RKO (cell line): ENCODE data around the gene STX2.
"Not testable (repeated sequence)": the region's sequence is repeated elsewhere in the genome, so short reads cannot be mapped to it uniquely, and the experiment has no call there.

ENCODE experiments used
- DNase-seq: peaks from one replicate; pipeline ENCODE4 v3.0.0-alpha.2; 2016; ENCODE audit warnings: low spot score

STX2 gene

DNA sequence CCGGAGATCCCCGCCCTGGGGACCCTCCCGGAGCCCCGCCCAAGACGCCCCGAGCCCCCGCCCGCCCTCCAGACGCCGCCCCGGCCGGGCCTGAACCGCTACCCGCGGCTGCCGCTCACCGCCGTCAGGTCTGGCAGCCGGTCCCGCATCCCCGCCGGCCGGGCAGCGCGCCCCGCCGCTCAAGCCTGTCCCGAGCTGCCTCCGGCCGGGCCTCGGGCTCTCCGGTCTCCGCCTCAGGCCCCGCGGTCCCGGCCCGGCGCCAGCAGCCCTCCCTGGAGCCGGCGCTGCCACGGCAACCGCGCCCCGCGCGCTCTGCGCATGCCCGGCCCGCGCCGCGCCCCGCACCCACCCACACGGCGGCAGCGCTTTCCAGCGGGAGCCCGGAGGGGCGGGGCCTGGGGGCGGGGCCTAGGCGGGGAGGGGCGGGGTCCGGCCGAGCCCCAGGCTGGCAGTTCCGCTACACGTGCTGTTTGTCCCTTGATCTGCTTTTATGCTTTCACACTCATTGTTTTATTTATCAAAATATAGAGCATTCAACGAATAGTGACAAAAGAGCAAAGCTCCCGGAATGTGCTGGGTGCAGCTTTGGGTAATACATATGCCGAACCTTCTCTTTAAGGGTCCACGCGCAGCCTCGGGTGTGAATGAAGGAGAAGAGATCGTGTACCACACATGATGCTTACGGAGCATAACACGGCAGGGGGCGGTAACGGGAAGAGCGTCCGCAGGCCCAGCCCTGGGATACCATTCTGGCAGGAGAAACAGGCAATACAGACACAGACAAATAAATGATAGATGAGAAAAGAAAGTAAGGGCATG is at the start of gene STX2:
Gene STX2 (minus strand): TSS at position 300 of the 819 bp plus-strand sequence. CDS start 151 bp downstream, at position 149.
- DNase-seq, result peak; percentile 77

DNA sequence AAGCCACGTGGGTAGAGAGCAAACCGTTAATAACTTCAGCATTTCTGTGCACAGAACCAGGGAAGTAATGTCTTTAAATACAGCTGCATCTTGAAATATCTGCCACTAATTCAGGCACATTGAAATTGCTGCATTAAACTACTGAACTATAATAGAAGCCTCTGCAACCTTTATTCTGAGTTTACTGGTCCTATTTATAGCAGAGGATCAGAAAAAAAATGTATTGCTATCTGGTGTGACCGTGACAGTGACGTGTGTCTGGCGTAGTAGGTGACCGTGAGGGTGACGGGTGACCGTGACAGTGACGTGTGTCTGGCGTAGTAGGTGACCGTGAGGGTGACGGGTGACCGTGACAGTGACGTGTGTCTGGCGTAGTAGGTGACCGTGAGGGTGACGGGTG is 48.1 kb upstream of the STX2 start:
- DNase-seq, result not testable (repeated sequence)

DNA sequence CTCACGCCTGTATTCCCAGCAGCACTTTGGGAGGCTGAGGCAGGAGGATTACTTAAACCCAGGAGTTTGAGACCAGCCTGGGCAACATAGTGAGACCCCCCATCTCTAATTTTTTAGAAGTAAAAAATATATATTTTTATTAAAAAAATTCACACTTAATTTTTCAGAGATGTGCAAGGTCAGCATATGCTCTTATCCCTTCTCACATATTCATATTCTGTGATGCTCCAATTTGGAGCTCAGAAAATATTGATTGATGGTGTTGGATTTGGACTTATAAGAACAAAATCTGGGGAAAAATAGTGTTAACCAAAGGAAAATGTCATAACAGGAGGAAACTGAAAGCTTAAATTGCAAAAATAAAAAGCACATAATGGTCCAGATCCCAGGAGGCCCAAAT is 42.5 kb upstream of the STX2 start:
- DNase-seq, result no peak

GRCh38 chr12:130881046-130881445 is 42.0 kb upstream of the STX2 start:
- DNase-seq, result no peak

GRCh38 chr12:130880411-130880885 is 41.4 kb upstream of the STX2 start:
- DNase-seq, result no peak

GRCh38 chr12:130879781-130880389 is 40.8 kb upstream of the STX2 start:
- DNase-seq, result no peak

- no peak for DNase-seq
These were observed 40.2 kb upstream of the STX2 start for GRCh38 chr12:130879212-130879686.

GRCh38 chr12:130878193-130879185 is 39.4 kb upstream of the STX2 start:
- DNase-seq, result no peak

DNA sequence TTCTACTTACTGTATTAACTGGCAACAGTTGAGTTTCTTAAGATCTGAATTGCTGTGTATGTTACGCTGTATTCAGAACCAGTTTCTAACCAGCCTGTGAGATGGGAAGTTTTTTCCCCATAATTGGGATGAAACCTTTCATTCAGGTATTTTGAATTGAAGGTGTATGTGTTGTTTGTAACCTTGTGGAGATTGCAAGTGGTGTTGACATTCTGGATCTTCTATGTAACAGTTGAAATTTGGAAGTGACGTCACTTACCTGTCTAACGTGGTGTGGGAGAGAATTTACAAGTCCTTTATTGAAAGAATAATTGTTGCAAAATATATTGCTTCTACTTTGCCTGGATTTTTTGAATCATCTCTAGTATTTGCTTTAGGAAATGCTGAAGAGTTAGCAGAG is 38.3 kb upstream of the STX2 start:
- DNase-seq, result no peak

DNA sequence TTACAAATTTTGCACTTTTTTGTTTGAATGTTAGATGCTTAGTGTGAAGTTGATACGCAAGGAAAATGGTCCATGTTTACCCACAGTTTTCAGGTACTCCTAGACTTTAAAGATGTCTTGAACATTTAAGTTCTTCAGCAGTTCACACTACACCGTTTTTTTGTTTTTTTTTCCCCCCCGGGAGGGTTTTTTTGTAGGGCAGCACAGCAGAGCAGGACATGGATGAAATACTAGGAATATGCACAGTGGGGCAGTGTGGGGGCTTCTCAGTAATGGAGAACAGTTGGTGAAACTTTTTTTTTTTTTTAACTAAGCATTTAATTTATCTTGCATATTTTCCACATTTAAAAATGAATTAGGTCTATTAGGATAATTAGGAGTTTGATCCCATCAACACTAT is 37.7 kb upstream of the STX2 start:
- DNase-seq, result no peak

GRCh38 chr12:130876297-130876696 is 37.2 kb upstream of the STX2 start:
- DNase-seq, result no peak

GRCh38 chr12:130875708-130876107 is 36.7 kb upstream of the STX2 start:
- DNase-seq, result not testable (repeated sequence)

DNA sequence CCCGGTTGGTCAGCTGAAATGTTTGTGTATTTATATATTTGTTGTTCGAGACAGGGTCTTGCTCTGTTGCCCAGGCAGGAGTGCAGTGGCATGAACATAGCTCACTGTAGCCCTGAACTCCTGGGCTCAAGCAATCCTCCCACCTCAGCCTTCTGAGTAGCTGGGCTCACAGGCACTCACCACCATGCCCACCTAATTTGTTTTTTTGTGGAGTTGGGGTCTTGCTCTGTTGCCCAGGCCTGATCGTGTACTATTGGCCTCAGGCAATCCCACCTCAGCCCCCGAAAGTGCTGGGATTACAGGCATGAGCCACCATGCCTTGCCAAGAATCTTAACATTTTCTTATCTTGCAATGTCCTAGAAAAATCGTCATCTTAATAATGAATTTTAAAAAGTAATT is 36.1 kb upstream of the STX2 start:
- DNase-seq, result no peak

DNA sequence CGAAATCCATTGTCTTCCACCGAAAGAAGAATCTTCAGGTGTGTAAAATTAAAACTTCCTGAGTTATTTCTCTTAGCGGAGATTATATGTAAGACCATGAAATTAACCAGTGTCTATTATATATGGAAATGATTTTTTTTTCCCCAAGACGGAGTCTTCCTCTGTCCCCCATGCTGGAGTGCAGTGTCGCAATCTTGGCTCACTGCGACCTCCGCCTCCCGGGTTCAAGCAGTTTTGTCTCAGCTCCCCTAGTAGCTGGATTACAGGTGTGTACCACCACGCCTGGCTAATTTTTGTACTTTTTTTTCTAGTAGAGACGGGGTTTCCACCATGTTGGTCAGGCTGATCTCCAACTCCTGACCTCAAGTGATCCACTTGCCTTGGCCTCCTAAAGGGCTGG is 35.6 kb upstream of the STX2 start:
- DNase-seq, result no peak

DNA sequence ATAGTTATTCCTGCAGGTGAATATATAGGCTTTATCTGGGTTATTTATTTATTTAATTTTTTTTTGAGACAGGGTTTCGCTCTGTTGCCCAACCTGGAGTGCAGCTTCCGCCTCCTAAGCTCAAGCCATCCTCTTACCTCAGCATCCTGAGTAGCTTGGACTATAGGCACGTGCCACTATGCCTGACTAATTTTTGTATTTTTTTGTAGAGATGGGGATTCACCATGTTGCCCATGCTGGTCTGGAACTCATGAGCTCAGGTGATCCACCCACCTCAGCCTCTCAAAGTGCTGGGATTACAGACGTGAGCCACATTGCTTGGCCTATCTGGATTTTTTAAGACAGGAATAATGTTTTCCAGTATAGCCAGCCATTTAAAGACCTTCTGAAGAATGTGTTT is 34.8 kb upstream of the STX2 start:
- DNase-seq, result peak; percentile 49

DNA sequence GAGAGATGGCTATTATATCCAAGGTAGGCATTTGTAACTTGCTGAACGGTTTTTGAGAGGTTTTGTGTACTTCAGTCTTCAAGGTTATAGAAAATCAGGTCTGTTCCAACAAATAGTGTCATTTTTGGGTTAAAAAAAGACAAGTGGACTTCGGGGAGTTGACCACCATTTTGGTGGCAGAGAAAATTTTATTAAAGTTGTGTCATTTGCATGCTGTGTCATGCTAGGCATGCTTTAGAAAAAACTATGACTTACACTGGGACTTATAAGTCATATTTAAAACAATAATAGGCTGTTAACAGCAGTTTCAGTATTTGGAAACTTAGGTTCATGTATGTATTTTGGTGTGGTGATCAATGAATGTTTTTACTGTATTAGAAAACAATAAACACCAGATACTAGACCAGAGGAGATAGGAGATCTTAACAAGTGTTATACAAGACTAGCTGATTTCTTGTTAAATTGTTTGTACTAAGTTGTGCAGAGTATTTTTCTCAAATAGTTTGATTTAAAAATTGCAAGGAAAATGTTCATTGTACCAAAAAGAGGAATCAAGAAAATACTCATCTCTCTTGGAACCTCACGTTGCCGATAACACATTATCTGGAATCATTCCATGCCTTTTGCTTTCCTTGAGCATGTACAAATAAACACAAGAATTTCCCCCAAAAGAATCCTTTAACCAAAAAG is 34.2 kb upstream of the STX2 start:
- peak; percentile 53 for DNase-seq

GRCh38 chr12:130872179-130873096 is 33.4 kb upstream of the STX2 start:
- DNase-seq, result no peak

DNA sequence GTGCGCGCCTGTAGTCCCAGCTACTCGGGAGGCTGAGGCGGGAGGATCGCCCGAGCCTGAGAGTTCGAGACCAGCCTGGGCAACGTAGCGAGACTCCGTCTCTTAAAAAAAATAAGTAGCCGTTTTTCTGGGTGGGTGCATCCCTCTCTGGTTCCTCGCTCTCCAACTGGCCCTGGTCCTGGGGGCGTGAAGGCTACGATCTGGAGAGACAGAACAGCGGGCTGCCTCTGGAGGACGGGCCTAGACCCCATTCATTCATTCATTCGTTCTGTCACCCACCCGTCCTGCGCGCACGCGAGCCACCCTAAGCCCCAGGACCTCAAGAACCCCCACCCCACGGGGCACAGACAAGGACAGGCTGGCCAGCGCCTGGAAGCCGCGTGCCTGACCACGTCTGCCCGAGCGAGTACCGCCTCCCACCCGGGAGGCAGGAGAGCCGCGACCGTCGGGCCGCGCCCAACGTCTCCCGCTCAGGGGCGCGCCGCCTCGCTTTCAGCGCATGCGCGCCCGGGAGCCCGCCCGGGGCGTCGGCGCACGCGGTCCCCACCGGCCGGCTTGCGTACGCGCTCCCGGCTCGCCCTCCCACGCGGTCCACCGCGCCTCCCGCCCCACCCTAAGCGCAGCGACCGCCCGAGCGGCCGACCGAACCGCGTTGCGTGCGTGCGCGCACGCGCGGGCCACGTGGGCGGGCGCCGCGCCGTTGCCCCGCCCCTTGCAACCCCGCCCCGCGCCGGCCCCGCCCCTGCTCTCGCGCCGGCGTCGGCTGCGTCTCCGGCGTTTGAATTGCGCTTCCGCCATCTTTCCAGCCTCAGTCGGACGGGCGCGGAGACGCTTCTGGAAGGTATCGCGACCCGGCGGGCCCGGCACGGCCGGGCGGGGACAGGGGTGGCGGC is 32.5 kb upstream of the STX2 start, which contains the start of gene RAN:
Gene RAN (plus strand): TSS at position 781 of the 893 bp plus-strand sequence. CDS start 528 bp downstream, outside the sequence.
- peak; percentile 92 for DNase-seq
